GM12878 (cell line): ENCODE results near the gene ZC3H15. TPM values are rescaled to one million over a fixed set of nuclear protein-coding genes. Genes with fewer than 3 reads are reported as not detected.

Source experiments
- ATAC-seq: fragments of 200-7000 bp; cut with Tn5 transposase; 3 replicates; pipeline ENCODE4 v1.9.1; 2020; ENCODE audit warnings: mild to moderate bottlenecking, moderate library complexity
- BruUV-seq: library from RNA; stranded (reverse); fragments of 400-500 nt; replicated peaks from 2 replicates; lab custom pipeline; 2021; lab: Mats Ljungman, UMichigan
- CTCF ChIA-PET: fragments of 300-600 bp; sonication (Branson Sonifier 250); formaldehyde crosslinking; extraction: SDS; loops from one replicate; lab custom pipeline; 2021; ENCODE audit warnings: inconsistent platforms; lab: Yijun Ruan, JAX
- POLR2A ChIA-PET: fragments of 350-600 bp; formaldehyde crosslinking; extraction: SDS; loops from one replicate; lab custom pipeline; 2021; ENCODE audit warnings: inconsistent platforms; lab: Charles Lee
- RAD21 ChIA-PET: fragments of 300-600 bp; sonication (Branson Sonifier 250); formaldehyde crosslinking; loops from one replicate; lab custom pipeline; 2023; ENCODE audit warnings: antibody characterized with exemption; ENCODE audit not compliant: unreplicated experiment; lab: Charles Lee
- SMC1A ChIA-PET: fragments of 300-600 bp; sonication (Branson Sonifier 250); formaldehyde crosslinking; loops from one replicate; lab custom pipeline; 2023; ENCODE audit not compliant: unreplicated experiment, uncharacterized antibody; lab: Charles Lee
- DNase-seq: peaks from one replicate; pipeline ENCODE4 v3.0.0-alpha.2; 2011; ENCODE audit warnings: low read depth, low spot score
- FAIRE-seq: peaks from 3 replicates; lab custom pipeline; 2011; peaks lifted over from hg19 to GRCh38; lab: Jason Lieb, UNC
- H2AFZ ChIP-seq: 2 replicates; pipeline ENCODE4 v1.6.0; 2011; ENCODE audit warnings: low read depth, low read length, control low read depth; ENCODE audit not compliant: control insufficient read depth
- H3K27ac ChIP-seq: 2 replicates; pipeline ENCODE4 v1.5.1; 2011; ENCODE audit warnings: control low read depth; ENCODE audit not compliant: control insufficient read depth, insufficient read depth
- H3K27me3 ChIP-seq, 2 experiments: replicated peaks in 1 of 2; 2 replicates each; pipeline versions ENCODE4 v1.6.0 to v1.6.1; 2011; ENCODE audit warnings: low read length in 1 of 2; ENCODE audit not compliant: control insufficient read depth in 2 of 2, insufficient read depth in 2 of 2
- H3K36me3 ChIP-seq, 2 experiments: 2 replicates each; pipeline ENCODE4 v1.5.1; 2011; ENCODE audit warnings: low read length in 1 of 2; ENCODE audit not compliant: control insufficient read depth in 2 of 2, insufficient read depth in 2 of 2
- H3K4me1 ChIP-seq: 2 replicates; pipeline ENCODE4 v1.6.1; 2011; ENCODE audit warnings: mild to moderate bottlenecking, low read length, moderate library complexity, mixed read lengths; ENCODE audit not compliant: control insufficient read depth, insufficient read depth
- H3K4me2 ChIP-seq: 2 replicates; pipeline ENCODE4 v1.6.0; 2011; ENCODE audit warnings: control low read depth; ENCODE audit not compliant: control insufficient read depth, insufficient read depth
- H3K4me3 ChIP-seq: fragments of 200-600 bp; sonication (generic); 2 replicates; pipeline ENCODE4 v1.5.1; 2016
- H3K79me2 ChIP-seq: 2 replicates; pipeline ENCODE4 v1.6.0; 2011; ENCODE audit warnings: low read length; ENCODE audit not compliant: control insufficient read depth, insufficient read depth
- H3K9ac ChIP-seq: 2 replicates; pipeline ENCODE4 v1.8.0; 2011; ENCODE audit warnings: low read length, control low read depth, mixed read lengths; ENCODE audit not compliant: control insufficient read depth, insufficient read depth
- H3K9me3 ChIP-seq: replicated peaks from 3 replicates; pipeline ENCODE4 v1.5.1; 2011; ENCODE audit warnings: mild to moderate bottlenecking, low read length; ENCODE audit not compliant: control insufficient read depth, insufficient read depth
- H4K20me1 ChIP-seq: 2 replicates; pipeline ENCODE4 v1.6.0; 2011; ENCODE audit not compliant: control insufficient read depth, insufficient read depth
- GATAD2B ChIP-seq: fragments of 450-650 bp; conservative IDR thresholded peaks from 2 replicates; pipeline ENCODE4 v1.6.1; 2017; ENCODE audit warnings: low read depth, mild to moderate bottlenecking, moderate library complexity
- HDAC2 ChIP-seq: fragments of 200-600 bp; sonication (generic); IDR thresholded peaks from 2 replicates; pipeline ENCODE4 v1.6.1; 2017
- HDGF ChIP-seq: fragments of 450-650 bp; IDR thresholded peaks from 2 replicates; pipeline ENCODE4 v1.6.1; 2016; ENCODE audit warnings: antibody characterized with exemption
- KLF5 ChIP-seq: fragments of 450-650 bp; IDR thresholded peaks from 2 replicates; pipeline ENCODE4 v1.6.1; 2014; ENCODE audit warnings: mild to moderate bottlenecking; ENCODE audit not compliant: partially characterized antibody
- LARP7 ChIP-seq: fragments of 450-650 bp; IDR thresholded peaks from 2 replicates; pipeline ENCODE4 v1.6.1; 2017; ENCODE audit warnings: mild to moderate bottlenecking
- MLLT1 ChIP-seq: fragments of 450-650 bp; IDR thresholded peaks from 2 replicates; pipeline ENCODE4 v1.6.1; 2016; ENCODE audit warnings: mild to moderate bottlenecking
- PKNOX1 ChIP-seq: fragments of 450-650 bp; IDR thresholded peaks from 2 replicates; pipeline ENCODE4 v1.6.1; 2016; ENCODE audit warnings: mild to moderate bottlenecking
- RAD51 ChIP-seq: fragments of 450-650 bp; IDR thresholded peaks from 2 replicates; pipeline ENCODE4 v1.6.1; 2016; ENCODE audit warnings: moderate library complexity, mild to moderate bottlenecking, inconsistent platforms
- SMAD5 ChIP-seq: IDR thresholded peaks from 2 replicates; pipeline ENCODE4 v1.6.1; 2016; ENCODE audit warnings: antibody characterized with exemption, low read depth
- USF1 ChIP-seq: IDR thresholded peaks from 2 replicates; pipeline ENCODE4 v1.6.1; 2011; ENCODE audit warnings: borderline replicate concordance, low read depth, mild to moderate bottlenecking, moderate library complexity, mixed read lengths, low read length; ENCODE audit not compliant: insufficient read depth; ENCODE audit errors: extremely low read length
- ZNF622 ChIP-seq: fragments of 450-650 bp; IDR thresholded peaks from 2 replicates; pipeline ENCODE4 v1.6.1; 2017; ENCODE audit warnings: mild to moderate bottlenecking, inconsistent platforms
- WGBS: methylation state at CpG from one replicate; pipeline ENCODE4 v1.1.6; 2016; ENCODE audit warnings: low lambda C conversion rate; ENCODE audit not compliant: insufficient replicate concordance, insufficient coverage; ENCODE audit errors: missing lambda C conversion rate; 5-methylcytosine and 5-hydroxymethylcytosine counted together
- in situ Hi-C: fragments of 300-500 bp; cut with MboI; formaldehyde crosslinking; loops from 9 replicates; pipeline ENCODE4 v1.14.3; 2018; ENCODE audit warnings: mixed read lengths
- intact Hi-C: fragments of 100-400 bp; cut with micrococcal nuclease; formaldehyde crosslinking; loops from one replicate; pipeline ENCODE4 v1.14.2; 2022; ENCODE audit not compliant: unreplicated experiment
- polyA plus RNA-seq, 11 experiments: library from polyadenylated mRNA; depleted of rRNA in 4 of 11; unstranded in 6 of 11; stranded (reverse) in 5 of 11; fragments of >200 nt; fragmentation: Nextera tagmentation in 4 of 11; fragmentation: Illumina TruSeq in 1 of 11; extraction: Ambion mirVana in 4 of 11; extraction: Trizol in 1 of 11; gene quantifications; 1 replicate in 1 of 11; 2 replicates in 10 of 11; pipeline versions ENCODE4 v1.2.1 to v1.2.3, GENCODE V29; 2011 to 2016; ENCODE audit warnings: inconsistent platforms in 2 of 11, missing spikeins in 2 of 11, low read depth in 1 of 11
- total RNA-seq, 4 experiments: library from RNA; depleted of rRNA in 3 of 4; stranded (reverse); fragments of >200 nt in 3 of 4; fragmentation: Illumina TruSeq in 1 of 4; extraction: Trizol in 1 of 4; gene quantifications; 2 replicates each; pipeline versions ENCODE4 v1.2.1 to v1.2.3, GENCODE V29; 2013 to 2021

ZC3H15 gene
- total and polyA plus RNA-seq, 10 of the 15 experiments (the other 5 are each of a cell fraction or from before 2014, with no cell fraction given) = 51.5 to 152 (median 123) TPM

GRCh38 chr2:186526281-186526680 lies 40.2 kb downstream of the ZC3H15 start:
- POLR2A ChIA-PET = no interaction called here
- no peaks in the 10 kb centered on the region for H4K20me1 ChIP-seq
- H3K9ac ChIP-seq = no peak overlapping the region
- intact Hi-C loops = no loop called here
- CTCF ChIA-PET = no interaction called here
- H2AFZ ChIP-seq = no peak overlapping the region
- H3K27me3 ChIP-seq = no peaks in the 10 kb centered on the region
- H3K9me3 ChIP-seq = no peaks in the 10 kb centered on the region; the same call in 2 of the 3 replicates
- no peaks in the 10 kb centered on the region for H3K79me2 ChIP-seq
- in situ Hi-C loops = no loop called here
- no TSS peak for BruUV-seq
- no peaks in the 10 kb centered on the region for H3K36me3 ChIP-seq
- no peaks in the 10 kb centered on the region for H3K4me1 ChIP-seq
- SMC1A ChIA-PET = no interaction called here
- WGBS = 56% methylated on average over 2 of the region's 2 CpGs
- no peak overlapping the region for H3K4me3 ChIP-seq
- no peak for TF ChIP-seq PKNOX1
- TF ChIP-seq SMAD5 = no peak
- no peak for TF ChIP-seq MLLT1
- no peak for TF ChIP-seq USF1
- TF ChIP-seq GATAD2B = no peak
- TF ChIP-seq HDAC2 = no peak
- TF ChIP-seq RAD51 = no peak
- no peak for TF ChIP-seq LARP7
- TF ChIP-seq ZNF622 = no peak
- no peak for TF ChIP-seq KLF5
- TF ChIP-seq HDGF = no peak
- ATAC-seq = no peak
- H3K4me2 ChIP-seq = no peak overlapping the region
- RAD21 ChIA-PET = interaction anchor here (0.8 kb wide), 1 partner anchor 1343 kb away, joined by 3 read pairs; no protein-coding TSS in a partner anchor
- FAIRE-seq = no peak
- H3K27ac ChIP-seq = no peak overlapping the region
- no peak for DNase-seq
